H9 (cell line): Measurements from ENCODE around the gene GLCCI1. TPM values are rescaled to one million over a fixed set of nuclear protein-coding genes. Genes with fewer than 3 reads are reported as not detected.

ENCODE experiments used
- DNase-seq: peaks from one replicate; pipeline ENCODE4 v3.0.0-alpha.2; 2017
- H2AFZ ChIP-seq: one replicate; pipeline ENCODE4 v1.6.1; 2013; ENCODE audit warnings: mild to moderate bottlenecking, low read length, control low read depth, moderate library complexity
- H2AK5ac ChIP-seq: 2 replicates; pipeline ENCODE4 v1.6.1; 2013; ENCODE audit warnings: low read length, control low read depth, mixed read lengths; ENCODE audit not compliant: insufficient read length
- H2BK120ac ChIP-seq: one replicate; pipeline ENCODE4 v1.6.1; 2013; ENCODE audit warnings: low read depth, mild to moderate bottlenecking, low read length, control low read depth, inconsistent platforms; ENCODE audit not compliant: poor library complexity, severe bottlenecking
- H2BK12ac ChIP-seq: 2 replicates; pipeline ENCODE4 v1.6.1; 2013; ENCODE audit warnings: low read length, control low read depth, mixed read lengths, low read depth; ENCODE audit not compliant: insufficient read length
- H2BK15ac ChIP-seq: 2 replicates; pipeline ENCODE4 v1.6.1; 2013; ENCODE audit warnings: low read depth, low read length, control low read depth
- H2BK20ac ChIP-seq: one replicate; pipeline ENCODE4 v1.6.1; 2013; ENCODE audit warnings: low read depth, mild to moderate bottlenecking, low read length, control low read depth, inconsistent platforms; ENCODE audit not compliant: poor library complexity, severe bottlenecking
- H2BK5ac ChIP-seq: 2 replicates; pipeline ENCODE4 v1.6.1; 2013; ENCODE audit warnings: low read length, control low read depth, mixed read lengths; ENCODE audit not compliant: insufficient read length
- H3K14ac ChIP-seq: 2 replicates; pipeline ENCODE4 v1.6.1; 2013; ENCODE audit warnings: low read length, control low read depth; ENCODE audit not compliant: insufficient read depth
- H3K18ac ChIP-seq: 2 replicates; pipeline ENCODE4 v1.6.1; 2013; ENCODE audit warnings: low read depth, mild to moderate bottlenecking, mixed read lengths, low read length, control low read depth; ENCODE audit not compliant: insufficient read length
- H3K23ac ChIP-seq: 2 replicates; pipeline ENCODE4 v1.6.1; 2013; ENCODE audit warnings: low read length, control low read depth, mixed read lengths, low read depth; ENCODE audit not compliant: insufficient read length
- H3K23me2 ChIP-seq: 2 replicates; pipeline ENCODE4 v1.6.1; 2013; ENCODE audit warnings: low read depth, mild to moderate bottlenecking, mixed read lengths, low read length, control low read depth; ENCODE audit not compliant: insufficient read length, poor library complexity, severe bottlenecking
- H3K27ac ChIP-seq: 2 replicates; pipeline ENCODE4 v1.5.1; 2013; ENCODE audit warnings: low read length, control low read depth, mixed read lengths, low read depth; ENCODE audit not compliant: insufficient read length
- H3K27me3 ChIP-seq: 2 replicates; pipeline ENCODE4 v1.6.1; 2013; ENCODE audit warnings: low read length, control low read depth, inconsistent platforms; ENCODE audit not compliant: insufficient read depth
- H3K4ac ChIP-seq: 2 replicates; pipeline ENCODE4 v1.6.1; 2013; ENCODE audit warnings: low read depth, mild to moderate bottlenecking, control low read depth, inconsistent platforms, low read length, moderate library complexity
- H3K4me1 ChIP-seq: 2 replicates; pipeline ENCODE4 v1.6.1; 2013; ENCODE audit warnings: low read length, control low read depth, inconsistent platforms; ENCODE audit not compliant: insufficient read depth
- H3K4me2 ChIP-seq: 2 replicates; pipeline ENCODE4 v1.6.1; 2013; ENCODE audit warnings: low read length, control low read depth, mixed read lengths; ENCODE audit not compliant: insufficient read length, insufficient read depth
- H3K56ac ChIP-seq: 2 replicates; pipeline ENCODE4 v1.6.1; 2013; ENCODE audit warnings: low read depth, mild to moderate bottlenecking, mixed read lengths, low read length, control low read depth; ENCODE audit not compliant: insufficient read length
- H3K79me1 ChIP-seq: 2 replicates; pipeline ENCODE4 v1.6.1; 2013; ENCODE audit warnings: low read depth, mild to moderate bottlenecking, moderate library complexity, low read length, control low read depth, inconsistent platforms; ENCODE audit not compliant: insufficient read depth, poor library complexity, severe bottlenecking
- H3K79me2 ChIP-seq: 2 replicates; pipeline ENCODE4 v1.6.1; 2013; ENCODE audit warnings: low read length, control low read depth, inconsistent platforms; ENCODE audit not compliant: insufficient read depth
- H3K9ac ChIP-seq: 2 replicates; pipeline ENCODE4 v1.6.1; 2013; ENCODE audit warnings: low read length, control low read depth, mixed read lengths; ENCODE audit not compliant: insufficient read length; ENCODE audit errors: extremely low read depth
- H3K9me3 ChIP-seq: one replicate; pipeline ENCODE4 v1.6.1; 2013; ENCODE audit warnings: low read depth, low read length, inconsistent platforms; ENCODE audit not compliant: control insufficient read depth
- H3T11ph ChIP-seq: one replicate; pipeline ENCODE4 v1.6.1; 2013; ENCODE audit warnings: mild to moderate bottlenecking, low read length, control low read depth, inconsistent platforms
- H4K20me1 ChIP-seq: one replicate; pipeline ENCODE4 v1.6.1; 2013; ENCODE audit not compliant: control insufficient read depth, insufficient read length, insufficient read depth
- H4K5ac ChIP-seq: 2 replicates; pipeline ENCODE4 v1.6.1; 2013; ENCODE audit warnings: low read depth, mild to moderate bottlenecking, mixed read lengths, low read length, control low read depth; ENCODE audit not compliant: insufficient read length
- H4K8ac ChIP-seq: replicated peaks from 2 replicates; pipeline ENCODE4 v1.6.1; 2013; ENCODE audit warnings: low read length, control low read depth, mixed read lengths, low read depth; ENCODE audit not compliant: insufficient read length
- H4K91ac ChIP-seq: 2 replicates; pipeline ENCODE4 v1.6.1; 2013; ENCODE audit warnings: low read depth, mild to moderate bottlenecking, moderate library complexity, mixed read lengths, low read length, control low read depth; ENCODE audit not compliant: insufficient read length
- H3K27ac Mint-ChIP-seq, 3 experiments: 2 replicates in 2 of 3; 3 replicates in 1 of 3; pipeline ENCODE4 v1.8.0; 2020 to 2021; ENCODE audit warnings: mixed read lengths in 3 of 3, mild to moderate bottlenecking in 1 of 3, moderate library complexity in 1 of 3
- H3K27me3 Mint-ChIP-seq: 2 replicates; pipeline ENCODE4 v1.8.0; 2021; ENCODE audit warnings: low read depth, mild to moderate bottlenecking, moderate library complexity, mixed read lengths
- H3K36me3 Mint-ChIP-seq, 3 experiments: 2 replicates in 2 of 3; 3 replicates in 1 of 3; pipeline ENCODE4 v1.8.0; 2020 to 2021; ENCODE audit warnings: low read depth in 3 of 3, mixed read lengths in 3 of 3; ENCODE audit not compliant: insufficient read depth in 1 of 3
- H3K4me1 Mint-ChIP-seq, 2 experiments: 2 replicates each; pipeline ENCODE4 v1.8.0; 2020; ENCODE audit warnings: mixed read lengths in 2 of 2
- H3K4me3 Mint-ChIP-seq, 2 experiments: 2 replicates in 1 of 2; 3 replicates in 1 of 2; pipeline ENCODE4 v1.8.0; 2020 to 2021; ENCODE audit warnings: mild to moderate bottlenecking in 2 of 2, mixed read lengths in 2 of 2, moderate library complexity in 1 of 2
- H3K9me3 Mint-ChIP-seq, 2 experiments: 2 replicates in 1 of 2; 3 replicates in 1 of 2; pipeline ENCODE4 v1.8.0; 2020; ENCODE audit warnings: mild to moderate bottlenecking in 2 of 2, mixed read lengths in 2 of 2, moderate library complexity in 1 of 2
- CTCF ChIP-seq: fragments of 200-600 bp; sonication (generic); conservative IDR thresholded peaks from 3 replicates; pipeline ENCODE4 v1.8.0; 2021; ENCODE audit warnings: antibody characterized with exemption, mild to moderate bottlenecking
- WGBS: extraction: QIAGEN DNeasy Blood & Tissue Kit; methylation state at CpG from one replicate; pipeline ENCODE4 v1.1.7; 2013; ENCODE audit warnings: missing lambda C conversion rate, low lambda C conversion rate, mixed read lengths; ENCODE audit not compliant: insufficient read length; ENCODE audit errors: extremely low coverage; 5-methylcytosine and 5-hydroxymethylcytosine counted together
- total RNA-seq: library from RNA; stranded (reverse); gene quantifications from 2 replicates; pipeline ENCODE4 v1.2.1, GENCODE V29; 2021

The GLCCI1 gene
- total RNA-seq, 1 experiment from 2014 or later, result 19.1 TPM

- peaks cover 47 to 51% of the 10 kb centered on the region in 2 experiments for H3K4me1 Mint-ChIP-seq
- H3K4me3 Mint-ChIP-seq, result no peak overlapping the region
- no peaks in the 10 kb centered on the region for H3K27me3 ChIP-seq
- peaks cover 4 to 8% (median 8%) of the 10 kb centered on the region in 3 experiments; a peak in 5 of 7 replicates for H3K36me3 Mint-ChIP-seq
- DNase-seq, result no peak
- H3K23ac ChIP-seq, result no peak overlapping the region
- no peak overlapping the region for H3T11ph ChIP-seq
- no peak overlapping the region for H4K8ac ChIP-seq
- H3K27me3 Mint-ChIP-seq, result no peaks in the 10 kb centered on the region
- H3K4me2 ChIP-seq, result no peak overlapping the region
- H2BK5ac ChIP-seq, result no peak overlapping the region
- H3K23me2 ChIP-seq, result no peaks in the 10 kb centered on the region
- H4K91ac ChIP-seq, result no peak overlapping the region
- H3K79me2 ChIP-seq, result no peaks in the 10 kb centered on the region
- H2AK5ac ChIP-seq, result no peak overlapping the region
- no peak overlapping the region for H3K56ac ChIP-seq
- no peak overlapping the region for H3K9ac ChIP-seq
- no peak overlapping the region for H3K14ac ChIP-seq
- H4K5ac ChIP-seq, result no peak overlapping the region
- no CpG with 5 or more reads among the region's 4 CpGs for WGBS
- H3K9me3 Mint-ChIP-seq, result peaks cover 0 to 6% of the 10 kb centered on the region in 2 experiments; a peak in 4 of 5 replicates
- no peaks in the 10 kb centered on the region for H3K9me3 ChIP-seq
- no peak overlapping the region for H2BK12ac ChIP-seq
- H3K79me1 ChIP-seq, result no peaks in the 10 kb centered on the region
- no peaks in the 10 kb centered on the region for H4K20me1 ChIP-seq
- no peak overlapping the region for H2BK120ac ChIP-seq
- H3K27ac ChIP-seq, result no peak overlapping the region
- H3K4me1 ChIP-seq, result peaks cover 4% of the 10 kb centered on the region; the same call in 1 of the 2 replicates
- peak overlapping the region in 1 of 3 experiments; percentile 79; a peak in 1 of 7 replicates for H3K27ac Mint-ChIP-seq
- H2BK20ac ChIP-seq, result no peak overlapping the region
- H3K18ac ChIP-seq, result no peak overlapping the region
- H2AFZ ChIP-seq, result no peak overlapping the region
- no peak overlapping the region for H2BK15ac ChIP-seq
- no peak overlapping the region for H3K4ac ChIP-seq
- TF ChIP-seq CTCF, result no peak
These were observed 140.8 kb downstream of the GLCCI1 start for GRCh38 chr7:8109196-8110022.
